GM19455 (cell line): ENCODE data around the gene DEXI.

Experiments
- ATAC-seq: cut with Tn5 transposase; IDR thresholded peaks from one replicate; pipeline ENCODE4 v1.9.1; 2021; ENCODE audit not compliant: unreplicated experiment

The DEXI gene

DNA sequence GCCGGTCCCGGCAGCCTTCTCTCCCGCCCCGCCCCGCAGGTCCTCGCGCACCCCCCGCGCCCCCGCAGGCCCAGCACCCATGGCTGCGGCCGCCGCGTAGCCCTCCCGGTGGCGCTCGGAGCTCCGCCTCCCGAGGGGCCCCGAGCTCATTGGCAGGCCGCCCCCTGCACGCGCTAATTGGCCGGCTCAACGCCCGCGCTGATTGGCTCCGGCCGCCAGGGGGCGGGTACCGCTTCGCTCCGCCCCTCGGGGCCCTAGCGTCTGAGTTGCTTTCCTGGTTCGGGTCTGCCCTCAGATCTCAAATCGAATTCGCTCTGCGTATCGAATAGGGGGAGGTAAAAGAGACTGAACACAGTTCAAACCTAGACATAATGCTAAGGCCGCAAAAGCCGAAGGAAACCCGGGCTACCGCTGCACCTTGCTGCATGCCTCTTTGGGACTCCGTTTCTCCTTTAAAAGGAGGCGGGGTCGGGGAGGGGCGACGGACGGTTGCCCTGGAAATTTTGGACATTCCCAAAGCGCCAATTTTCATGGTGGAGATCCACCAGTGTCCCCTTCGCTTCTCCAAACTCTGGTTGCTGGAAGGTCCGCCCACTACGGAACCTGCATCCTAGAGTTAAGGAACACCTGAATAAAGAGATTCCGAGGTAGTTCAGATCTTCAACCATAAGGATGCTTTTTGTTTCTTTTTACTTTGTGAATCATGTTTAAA, at the start of gene DEXI:
DEXI (minus strand) TSS at position 117 of the 712 bp plus-strand sequence. CDS start 463 bp downstream, outside the sequence.
- peak; percentile 72 for ATAC-seq

DNA sequence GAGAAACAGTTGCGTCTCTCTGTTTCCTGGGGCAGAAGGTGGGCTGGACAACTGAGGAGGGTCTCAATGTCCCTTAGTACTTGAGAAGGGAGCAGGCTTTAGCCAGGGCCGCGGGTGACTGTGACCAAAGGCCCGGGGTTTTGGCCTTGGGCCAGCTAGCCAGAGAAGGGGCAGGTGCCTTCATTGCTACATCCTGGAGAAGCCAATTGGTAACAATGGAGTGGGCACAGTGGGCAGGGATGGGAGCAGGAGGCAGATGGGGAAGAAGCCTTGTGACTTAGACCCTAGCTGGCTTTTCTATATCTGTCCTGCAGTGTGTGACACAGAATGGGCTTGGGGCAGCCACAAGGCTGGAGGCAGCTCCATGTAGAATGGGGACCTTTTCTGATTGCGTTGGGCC, 48.1 kb upstream of the DEXI start:
- no peak for ATAC-seq

DNA sequence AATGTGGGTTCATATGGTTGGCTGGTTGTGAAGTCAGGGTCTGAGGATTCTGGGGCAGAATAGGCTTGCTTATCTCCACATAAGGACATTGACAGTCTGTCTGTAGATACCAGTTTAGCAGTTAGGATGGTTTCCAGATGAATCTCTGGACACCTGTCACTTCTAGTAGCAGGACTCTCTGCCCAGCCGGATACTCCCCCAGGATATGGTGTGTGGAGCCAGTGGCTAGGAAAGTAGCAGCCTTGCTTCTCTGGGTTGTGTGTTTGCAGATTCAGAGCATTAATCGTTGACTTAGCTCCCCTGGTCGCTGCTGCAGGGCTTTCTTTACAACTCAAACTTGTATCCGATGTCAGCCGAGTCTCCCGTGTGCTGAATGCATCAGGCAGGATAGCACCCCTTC, 47.3 kb upstream of the DEXI start:
- no peak for ATAC-seq

DNA sequence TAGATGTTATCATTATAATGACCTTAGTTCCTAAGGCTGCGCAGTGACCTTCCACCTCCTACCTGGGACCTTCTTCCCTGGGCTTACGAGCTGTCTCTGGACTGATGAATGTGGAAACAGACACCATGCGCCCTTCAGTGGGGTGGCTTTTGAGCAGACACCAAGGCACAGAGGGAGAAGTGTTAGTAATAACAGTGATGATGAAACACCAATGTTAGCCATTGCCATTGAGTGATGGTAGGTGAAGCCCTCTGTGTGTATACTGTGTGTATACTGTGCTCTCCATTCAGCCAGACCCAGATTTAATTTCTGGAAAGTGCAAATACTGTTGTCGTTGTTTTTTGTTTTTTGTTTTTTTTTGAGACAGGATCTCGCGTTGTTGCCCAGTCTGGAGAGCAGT, 46.6 kb upstream of the DEXI start:
- no peak for ATAC-seq

DNA sequence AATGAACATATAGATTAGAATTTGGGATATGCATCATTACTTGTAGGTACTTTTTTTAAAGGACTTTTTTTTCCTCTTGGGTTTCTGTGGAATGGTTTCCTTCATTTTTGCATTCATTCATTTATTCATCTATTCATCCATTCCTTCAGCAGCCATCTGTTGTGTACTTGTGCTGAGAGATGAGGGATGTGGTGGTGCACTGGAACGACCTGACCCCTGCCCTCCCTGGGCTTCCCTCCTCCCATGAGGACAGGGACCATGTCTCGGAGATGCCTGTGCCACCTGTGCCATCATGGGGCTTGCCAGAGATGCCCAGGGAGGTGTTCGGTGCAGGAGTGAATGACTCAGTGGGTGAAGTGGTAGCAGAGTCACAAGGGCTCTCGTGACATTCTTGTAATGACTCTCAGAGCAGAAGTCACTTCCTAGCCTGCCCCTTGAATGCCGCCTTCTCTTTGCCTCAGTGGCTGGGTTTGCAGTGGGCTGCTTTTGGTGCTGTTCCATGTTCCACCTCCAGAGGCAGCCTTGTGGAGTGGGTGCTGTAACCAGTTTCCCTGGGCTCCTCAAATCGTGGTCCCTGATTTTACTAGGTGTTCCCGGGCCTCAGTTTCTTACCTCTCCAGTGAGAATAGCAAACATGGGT, 46.0 kb upstream of the DEXI start:
- no peak for ATAC-seq

DNA sequence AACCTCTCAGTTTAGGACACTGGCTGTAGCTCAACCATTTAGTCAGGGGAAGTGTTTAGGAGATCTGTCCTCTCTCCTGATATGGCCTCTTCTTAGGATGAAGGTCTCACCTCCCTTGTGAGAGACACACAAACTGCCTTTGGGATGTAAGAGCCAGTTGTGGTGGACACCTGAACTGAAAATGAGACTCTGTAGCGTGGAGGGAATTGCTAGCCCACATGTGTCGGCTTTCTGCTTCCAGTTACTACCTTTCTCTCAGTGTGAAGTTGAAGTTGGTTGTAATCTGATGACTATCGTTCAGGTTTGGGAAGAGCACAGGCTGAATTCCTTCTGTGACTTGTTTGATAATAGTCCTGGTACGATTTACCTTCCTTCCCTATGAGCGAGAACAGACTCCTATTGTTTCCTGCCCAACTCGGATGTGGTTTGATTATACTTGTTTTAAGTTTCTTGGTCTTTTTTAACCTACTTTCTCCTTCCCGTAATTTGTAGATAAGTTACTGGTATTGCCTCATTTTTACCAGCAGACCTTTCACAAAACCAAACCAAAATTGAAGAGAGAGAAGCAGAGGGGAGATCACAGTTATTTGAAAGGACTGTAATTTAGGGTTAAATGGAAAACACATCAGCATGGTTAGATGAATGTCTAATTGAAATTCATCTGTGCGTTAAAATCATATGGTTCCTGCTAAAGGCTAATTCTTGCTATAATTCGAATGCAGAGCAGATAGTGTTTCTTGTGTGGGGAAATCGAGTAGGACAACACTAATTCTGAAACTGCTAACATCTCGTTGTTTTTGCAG, 45.3 kb upstream of the DEXI start:
- no peak for ATAC-seq

DNA sequence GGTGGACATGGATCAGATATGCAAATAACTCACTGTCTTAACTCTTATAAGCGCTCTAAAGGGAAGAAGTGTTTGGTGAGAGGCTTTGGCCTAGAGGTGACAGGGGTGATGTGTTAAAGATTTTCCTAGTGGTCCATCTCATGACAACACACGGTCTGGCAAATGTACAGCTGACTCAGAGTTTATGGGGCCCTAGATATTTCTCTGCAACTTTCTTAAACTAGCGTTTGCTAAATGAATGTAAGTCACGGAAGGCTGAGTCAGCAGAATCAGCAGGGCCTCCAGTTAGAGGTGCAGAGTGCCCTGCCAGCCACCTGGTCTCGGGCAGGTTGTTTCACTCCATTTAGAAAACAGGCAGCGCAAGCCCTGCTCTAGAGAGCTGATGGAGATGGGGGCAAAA, 42.2 kb upstream of the DEXI start:
- ATAC-seq = no peak

DNA sequence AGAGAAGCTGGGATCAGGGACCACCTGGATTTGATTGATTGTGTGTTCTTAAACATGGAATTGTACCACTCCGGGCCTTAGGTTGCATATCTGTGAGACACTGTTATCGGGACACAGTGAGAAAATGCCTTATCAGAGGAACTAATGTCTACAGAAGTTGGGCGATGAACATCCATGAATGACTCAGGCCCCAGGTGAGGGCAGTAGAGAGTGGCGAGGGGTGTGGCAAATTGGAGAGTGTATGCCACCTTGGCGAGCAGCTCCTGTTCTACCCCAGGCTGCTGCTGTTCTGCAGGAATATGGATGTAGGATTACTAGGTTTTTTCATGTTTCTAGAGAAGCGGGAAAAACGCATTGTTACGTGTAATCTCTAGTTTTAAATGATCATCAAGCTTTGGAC, 40.9 kb upstream of the DEXI start:
- no peak for ATAC-seq

DNA sequence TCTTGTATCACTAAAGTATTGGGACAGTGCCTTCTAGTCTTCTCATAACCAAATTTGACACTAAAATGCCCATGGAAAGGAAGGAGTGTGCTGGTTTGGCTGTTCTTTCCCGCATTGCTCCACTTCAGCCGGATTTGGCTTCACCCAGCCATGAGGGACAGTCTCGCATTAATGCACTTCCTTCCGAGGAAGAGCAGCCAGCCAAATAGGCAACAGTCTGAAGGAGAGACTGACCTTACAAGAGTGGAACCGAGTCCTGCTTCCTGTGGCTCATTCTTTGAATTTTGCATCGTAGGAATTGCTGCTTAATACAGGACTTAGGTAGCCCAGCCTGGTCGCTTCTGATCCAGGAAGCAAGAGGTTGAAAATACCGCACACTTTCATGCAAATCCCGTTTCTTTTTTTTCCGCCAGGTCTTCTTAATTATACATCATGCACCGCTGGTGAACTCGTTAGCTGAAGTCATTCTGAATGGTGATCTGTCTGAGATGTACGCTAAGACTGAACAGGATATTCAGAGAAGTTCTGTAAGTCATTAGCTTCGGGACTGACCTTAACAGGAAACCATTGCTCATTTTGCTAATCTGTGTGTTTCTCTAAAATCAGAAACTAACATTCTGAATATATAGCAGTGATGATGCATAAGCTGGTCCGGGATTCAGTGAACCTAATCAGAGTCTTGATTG, 40.3 kb upstream of the DEXI start:
- ATAC-seq = no peak

DNA sequence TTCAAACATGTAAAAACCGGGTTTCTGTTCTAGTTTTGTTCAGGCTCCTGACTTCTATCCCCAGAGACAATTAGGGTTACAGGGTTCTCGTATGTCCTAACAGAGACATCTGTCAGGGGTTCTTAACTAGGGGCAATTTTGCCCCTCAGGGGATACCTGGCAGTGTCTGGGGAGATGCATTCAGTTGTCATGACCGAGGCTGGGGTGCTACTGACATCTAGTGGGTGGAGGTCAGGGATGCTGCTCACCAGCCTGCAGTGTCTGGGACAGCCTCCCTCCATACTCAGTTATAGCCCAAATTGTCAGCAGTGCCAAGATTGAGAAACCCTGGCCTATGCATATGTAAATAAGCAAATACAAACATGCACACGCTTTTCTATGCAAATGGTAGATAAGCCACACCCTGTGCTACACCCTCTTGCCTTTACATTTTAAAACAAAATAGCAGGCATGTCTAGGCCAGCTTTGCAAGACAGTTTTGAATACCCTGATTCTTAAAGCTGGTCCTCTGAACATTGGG, 39.5 kb upstream of the DEXI start:
- peak; percentile 67 for ATAC-seq

DNA sequence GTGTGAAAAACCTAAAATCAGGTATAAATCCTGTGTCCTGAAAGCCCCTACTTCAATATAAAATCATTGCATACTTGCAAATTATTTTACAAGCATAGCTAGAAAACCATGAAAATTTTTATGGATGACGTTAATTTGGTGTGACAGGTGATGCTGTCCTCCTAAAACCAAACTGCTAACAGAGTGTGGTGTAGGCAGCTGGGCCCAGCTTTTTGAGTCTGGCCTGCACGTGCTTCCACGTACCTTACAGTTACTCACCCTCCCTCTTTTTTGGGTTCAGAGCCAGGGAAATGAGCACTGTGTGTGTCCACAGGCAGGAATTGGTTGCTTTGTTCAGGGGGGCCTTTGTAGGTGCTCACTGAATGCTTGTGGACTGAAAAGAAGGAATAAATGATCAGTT, 38.5 kb upstream of the DEXI start:
- ATAC-seq = no peak

DNA sequence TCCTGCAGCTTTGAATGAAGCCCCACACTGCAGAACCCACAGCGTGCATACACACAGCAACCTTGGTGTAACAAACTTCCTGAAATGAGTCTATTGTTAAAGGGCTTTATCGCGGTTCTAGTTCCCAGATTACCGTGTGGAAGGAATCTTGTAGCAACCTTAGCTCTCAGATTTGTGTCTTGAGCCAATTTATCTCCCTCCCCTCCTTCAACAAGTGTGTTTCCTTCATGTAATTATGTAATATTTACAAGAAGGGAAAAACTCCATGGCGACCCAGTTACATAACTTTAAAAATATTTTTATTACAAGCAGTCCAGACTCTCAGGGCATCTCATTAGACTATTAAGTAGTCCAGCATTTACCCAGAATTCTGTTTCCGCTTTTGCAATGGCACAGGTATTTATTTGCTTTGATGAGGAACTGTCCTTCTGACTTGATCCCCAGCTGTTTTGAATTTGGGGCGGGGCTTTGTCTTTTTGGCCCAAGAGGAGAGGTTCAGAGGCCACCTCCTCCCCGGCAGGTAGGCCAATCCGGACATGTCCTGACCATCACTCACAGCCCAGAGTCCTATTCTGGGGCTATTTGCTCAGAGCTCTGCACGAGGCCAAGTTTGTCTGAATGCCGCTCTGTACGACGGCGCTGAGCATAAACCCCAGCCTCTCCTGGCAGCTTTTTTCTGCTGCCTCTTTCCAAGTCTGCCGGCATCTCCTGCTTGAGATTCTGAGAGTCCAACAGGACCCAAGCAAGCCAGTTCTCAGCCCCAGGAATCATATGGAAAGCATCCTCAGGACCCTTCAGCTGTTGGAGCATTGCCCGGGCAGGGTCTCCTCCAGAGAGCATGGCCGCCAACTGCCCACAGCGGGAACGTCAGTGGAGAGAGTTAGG, 37.7 kb upstream of the DEXI start:
- no peak for ATAC-seq

DNA sequence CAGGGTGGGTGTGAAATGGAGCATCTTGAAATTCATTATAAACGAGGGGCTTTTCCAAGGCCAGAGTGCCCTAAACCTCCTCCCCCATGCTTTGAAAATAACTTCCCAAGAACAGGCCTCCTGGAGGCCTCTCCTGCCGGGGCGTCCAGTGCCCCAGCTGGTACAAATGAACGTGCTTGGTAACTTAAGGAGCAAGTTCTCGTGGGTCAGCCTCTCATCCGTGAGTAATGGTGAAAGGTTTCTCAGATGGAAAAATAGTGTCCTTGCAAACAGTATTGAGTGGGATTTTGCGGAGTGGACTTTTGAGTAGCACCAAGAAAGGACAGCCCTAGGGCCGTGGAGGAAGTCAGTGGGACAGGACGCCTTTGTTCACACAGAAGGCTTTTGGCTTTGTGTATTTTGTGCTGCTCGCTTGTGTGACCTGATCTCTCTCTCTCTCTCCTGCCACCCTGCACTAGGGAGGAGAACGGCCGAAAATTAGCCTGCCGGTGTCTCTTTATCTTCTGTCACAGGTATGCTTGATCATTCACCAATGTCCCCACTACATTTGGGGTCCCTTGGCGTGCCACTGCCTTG, 36.7 kb upstream of the DEXI start:
- ATAC-seq = no peak

DNA sequence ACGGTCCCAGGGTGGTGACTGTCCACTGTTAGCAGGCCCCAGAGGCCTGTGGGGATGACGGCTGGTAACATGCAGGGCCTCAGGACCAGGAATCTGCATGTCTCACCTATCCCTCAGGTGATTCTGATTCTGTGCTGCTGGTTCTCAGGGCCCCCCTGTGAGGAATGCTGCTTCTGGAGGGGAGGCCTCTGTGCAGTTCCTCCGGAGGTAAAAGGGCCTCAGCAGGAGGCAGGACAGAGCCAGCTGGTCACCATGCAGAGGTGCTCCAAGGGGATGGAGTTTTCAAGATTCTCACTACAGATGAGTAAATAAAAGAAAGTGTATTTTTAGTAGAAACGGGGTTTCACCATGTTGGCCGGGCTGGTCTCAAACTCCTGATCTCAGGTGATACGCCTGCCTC, 35.9 kb upstream of the DEXI start:
- ATAC-seq = no peak

DNA sequence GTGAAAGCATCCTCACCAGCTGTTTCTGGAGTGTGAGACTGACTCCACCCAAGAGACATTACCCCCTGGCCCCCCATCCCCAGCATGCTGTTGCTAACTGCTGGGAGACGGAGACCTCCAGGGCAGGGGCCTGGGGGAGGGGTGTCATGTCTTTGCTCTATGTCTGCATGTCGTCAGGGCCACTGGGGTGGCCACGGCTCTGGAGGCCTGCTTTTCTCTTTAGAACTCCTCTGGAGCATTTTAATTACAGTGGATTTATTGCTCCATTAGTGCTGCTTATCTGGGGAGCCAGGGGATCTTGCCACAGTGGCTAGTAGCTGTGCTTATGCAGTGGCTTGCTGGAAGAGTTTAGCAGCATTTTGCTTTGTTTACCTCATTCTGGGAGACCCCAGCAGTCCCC, 34.4 kb upstream of the DEXI start:
- ATAC-seq = no peak

DNA sequence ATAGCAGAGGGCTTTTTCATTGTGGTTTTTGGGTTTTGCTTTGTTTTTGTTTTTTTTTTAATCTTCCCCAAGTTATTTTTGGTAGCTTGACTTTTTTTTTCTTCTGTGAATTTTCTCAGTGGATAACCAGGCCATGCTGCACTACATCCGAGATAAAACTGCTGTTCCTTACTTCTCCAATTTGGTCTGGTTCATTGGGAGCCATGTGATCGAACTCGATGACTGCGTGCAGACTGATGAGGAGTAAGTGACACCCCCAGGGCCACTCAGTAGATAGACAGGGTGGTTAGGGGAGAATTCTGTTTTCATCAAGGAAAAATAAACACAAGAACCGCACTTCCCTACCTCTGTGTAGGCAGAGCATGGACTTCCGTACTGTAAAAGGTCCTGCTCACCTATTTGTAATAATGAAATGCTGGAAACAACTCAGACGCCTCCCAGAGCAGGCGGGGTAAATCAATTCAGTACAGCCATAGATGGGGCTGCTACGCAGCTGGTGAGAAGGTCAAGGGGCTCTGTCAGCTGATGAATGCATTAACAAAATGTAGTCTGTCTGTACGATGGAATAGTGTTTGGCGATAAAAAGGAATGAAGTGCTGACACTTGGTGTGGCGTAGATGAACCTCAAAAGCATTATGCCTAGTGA, 30.7 kb upstream of the DEXI start:
- no peak for ATAC-seq

DNA sequence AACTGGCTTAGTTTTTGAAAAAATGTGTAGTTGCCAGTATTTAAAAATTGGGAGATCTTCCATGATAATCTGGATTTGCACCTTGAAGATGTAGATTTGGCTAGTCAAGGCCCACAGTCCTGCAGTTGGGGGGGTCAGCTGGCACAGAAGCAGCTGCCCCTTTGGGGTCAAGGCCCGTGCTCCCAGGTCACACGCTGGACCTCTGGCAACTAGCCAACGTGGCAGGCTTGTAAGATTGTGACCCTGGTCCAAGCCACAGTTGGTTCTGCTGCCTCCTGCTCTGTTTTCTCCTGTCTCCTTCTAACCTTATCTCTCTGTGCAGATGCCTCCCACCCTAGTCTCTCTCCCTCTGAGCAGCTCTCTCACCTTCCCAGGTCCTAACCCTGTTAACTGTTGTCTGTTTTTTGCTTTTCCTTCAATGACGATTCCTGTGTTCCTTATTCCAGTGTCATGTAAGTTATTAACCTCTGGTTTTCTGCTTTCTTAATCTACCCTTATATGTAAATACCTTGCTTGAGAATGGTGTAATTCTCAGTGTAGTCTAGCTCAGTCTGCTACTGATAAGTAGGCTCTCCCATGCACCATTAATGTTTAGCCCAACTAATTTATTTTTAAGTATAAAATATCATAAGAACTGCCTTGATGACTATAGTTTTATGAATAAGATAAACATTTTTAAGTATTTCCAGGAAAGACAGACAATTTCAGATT, 30.0 kb upstream of the DEXI start:
- ATAC-seq = no peak

DNA sequence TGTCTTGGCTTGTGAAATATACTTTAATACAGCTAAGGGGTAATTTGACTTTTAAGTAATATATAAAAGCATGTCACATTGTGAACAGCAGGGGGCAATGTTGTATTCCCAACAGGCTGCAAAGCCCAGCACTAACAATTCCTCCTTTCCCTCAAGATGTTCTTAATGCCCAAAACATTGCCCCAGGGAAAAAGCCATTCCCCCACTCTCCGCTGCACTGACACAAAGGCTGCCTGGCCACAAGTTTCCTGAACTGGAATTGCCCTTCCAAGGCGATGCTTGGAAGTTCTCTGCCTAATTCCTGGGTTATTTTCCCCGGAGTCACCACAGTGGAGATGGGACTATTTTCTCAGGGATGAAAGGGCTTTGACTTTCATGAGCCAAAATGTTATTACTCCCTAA, 29.3 kb upstream of the DEXI start:
- ATAC-seq = no peak

DNA sequence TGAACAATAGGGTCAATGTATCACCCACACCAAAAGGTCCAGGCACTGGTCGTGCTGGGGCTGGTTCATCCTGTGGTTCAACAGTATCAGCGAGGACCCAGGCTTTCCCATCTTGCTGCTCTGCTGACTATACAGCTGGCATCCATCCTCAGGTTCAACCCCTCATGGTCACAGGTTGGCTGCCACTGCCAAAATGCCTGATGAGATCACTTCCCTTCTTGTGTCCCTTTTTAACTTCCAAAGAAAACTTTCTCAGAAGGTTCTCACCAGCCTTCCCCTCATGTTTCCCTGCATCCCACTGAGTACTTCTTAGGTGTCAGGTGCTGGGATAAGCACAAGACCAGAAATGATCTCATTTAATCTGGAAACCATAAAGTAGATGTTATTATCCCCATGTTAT, 27.8 kb upstream of the DEXI start:
- ATAC-seq = no peak
